ENCODE data around the gene PPP6R2.

The PPP6R2 gene

GRCh38 chr22:50467341-50467740 lies 124.2 kb downstream of the PPP6R2 start:
- DNase-seq (ENCODE audit: low read depth in 2 of 2): no peak

- no peak for DNase-seq (ENCODE audit: low read depth in 2 of 2)
These were observed 124.8 kb downstream of the PPP6R2 start for GRCh38 chr22:50467773-50468440.

GRCh38 chr22:50468626-50469025 lies 125.5 kb downstream of the PPP6R2 start:
- DNase-seq (ENCODE audit: low read depth in 2 of 2): no peak

DNA sequence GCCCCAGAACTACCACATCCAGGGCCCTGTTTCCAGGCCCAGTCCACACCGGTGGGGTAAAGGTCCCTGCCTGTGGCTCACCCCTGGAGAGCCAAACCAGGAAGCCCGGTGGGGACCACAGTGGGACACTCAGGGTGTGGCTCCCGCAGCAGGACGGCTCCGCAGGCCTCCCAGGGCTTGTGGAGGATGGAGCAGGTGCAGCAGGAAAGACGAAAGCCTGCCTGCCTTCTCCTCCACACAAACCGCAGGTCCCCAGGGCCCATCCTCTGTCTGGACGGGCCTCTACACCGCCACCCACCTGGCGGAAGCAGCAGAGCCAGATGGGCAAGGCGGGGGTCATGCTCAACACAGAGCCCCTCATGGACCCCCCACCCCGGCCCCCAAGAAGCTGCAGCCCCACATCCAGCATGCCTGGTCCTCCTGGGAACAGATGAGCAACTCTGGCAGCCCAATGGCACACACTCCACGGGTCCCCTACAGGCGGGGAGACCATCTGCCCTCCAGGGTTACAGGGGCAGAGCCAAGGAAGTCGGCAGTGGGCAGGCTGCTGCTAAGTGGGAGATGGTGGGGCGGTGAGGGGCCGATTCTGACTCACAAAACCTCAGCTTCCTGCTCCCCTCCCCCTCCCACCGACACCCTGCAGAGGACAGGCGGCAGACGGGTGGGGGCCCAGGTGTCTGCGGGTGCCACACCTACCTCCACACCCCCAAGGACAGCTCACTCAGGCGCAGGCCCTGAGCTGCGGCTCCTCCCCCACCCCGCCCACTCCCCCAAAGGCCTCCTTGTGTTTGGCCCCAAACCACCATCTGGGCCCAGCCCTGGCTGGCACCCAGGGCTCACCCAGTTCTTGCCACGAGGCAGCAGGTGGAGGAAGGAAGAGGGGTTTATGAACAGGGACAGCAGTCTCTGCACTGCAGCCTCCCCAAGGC lies 126.5 kb downstream of the PPP6R2 start:
- peak; percentile 89 to 94 for DNase-seq (ENCODE audit: low read depth in 2 of 2)

DNA sequence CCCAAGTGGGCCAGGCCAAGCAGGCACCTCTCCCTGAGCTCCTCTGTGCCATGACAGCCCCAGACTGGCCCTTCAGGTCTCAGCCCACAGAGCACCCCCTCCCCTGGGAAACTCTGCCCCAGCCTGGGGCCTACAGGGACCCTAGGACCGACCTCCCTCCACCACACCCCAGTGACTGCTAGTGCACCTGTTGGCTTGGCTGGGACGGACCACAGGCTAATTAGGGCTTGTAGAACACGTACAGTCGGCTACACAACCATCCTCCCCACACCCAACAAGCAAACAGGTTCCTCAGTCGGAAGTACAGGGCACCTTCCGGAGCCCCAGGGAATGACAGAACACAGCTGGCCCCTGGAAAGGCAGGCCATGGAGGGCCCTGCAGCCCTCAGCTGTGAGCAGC lies 127.4 kb downstream of the PPP6R2 start:
- no peak for DNase-seq (ENCODE audit: low read depth in 2 of 2)

- DNase-seq (ENCODE audit: low read depth in 2 of 2): no peak
These were observed 128.2 kb downstream of the PPP6R2 start for GRCh38 chr22:50471197-50471847.

DNA sequence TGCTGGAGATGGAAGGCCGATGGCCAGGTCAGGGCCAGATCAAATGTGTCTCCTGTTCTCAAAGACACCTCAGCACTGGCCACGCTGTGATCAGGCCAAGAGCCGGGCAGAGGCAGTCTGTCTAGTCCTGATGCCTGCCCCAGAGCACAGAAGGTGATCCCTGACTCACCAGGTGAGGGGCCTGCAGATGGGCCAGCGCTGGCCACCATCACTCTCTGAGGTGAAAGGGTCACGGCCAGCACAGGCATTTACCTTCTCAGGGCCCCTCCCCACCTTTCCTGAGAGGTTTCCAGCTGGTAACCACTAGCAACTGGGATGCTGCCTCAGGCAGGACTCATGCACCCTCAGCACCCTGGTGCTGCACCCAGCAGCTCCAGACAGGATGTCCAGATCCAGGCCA lies 128.8 kb downstream of the PPP6R2 start:
- DNase-seq (ENCODE audit: low read depth in 2 of 2): no peak

DNA sequence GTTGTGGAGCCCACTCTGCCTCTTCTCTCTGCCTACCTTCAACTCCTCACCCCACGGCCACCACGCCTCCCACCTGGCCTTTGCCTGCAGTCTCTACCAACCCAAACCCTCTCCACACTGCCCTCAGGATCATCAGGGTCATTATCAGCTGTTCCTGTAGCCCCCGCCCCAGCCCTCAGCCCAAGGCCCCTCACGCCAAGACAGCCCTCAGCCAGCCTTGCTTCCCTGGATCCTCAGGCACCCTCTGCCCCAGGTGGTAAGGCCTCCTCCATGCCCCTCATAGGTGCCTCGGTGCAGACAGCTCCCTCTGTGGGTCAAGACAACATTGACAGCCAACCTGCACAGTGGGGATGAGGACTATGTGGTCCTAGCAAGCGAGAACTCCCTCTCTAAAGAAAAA lies 130.0 kb downstream of the PPP6R2 start:
- DNase-seq (ENCODE audit: low read depth in 2 of 2): peak; percentile 35 to 46

DNA sequence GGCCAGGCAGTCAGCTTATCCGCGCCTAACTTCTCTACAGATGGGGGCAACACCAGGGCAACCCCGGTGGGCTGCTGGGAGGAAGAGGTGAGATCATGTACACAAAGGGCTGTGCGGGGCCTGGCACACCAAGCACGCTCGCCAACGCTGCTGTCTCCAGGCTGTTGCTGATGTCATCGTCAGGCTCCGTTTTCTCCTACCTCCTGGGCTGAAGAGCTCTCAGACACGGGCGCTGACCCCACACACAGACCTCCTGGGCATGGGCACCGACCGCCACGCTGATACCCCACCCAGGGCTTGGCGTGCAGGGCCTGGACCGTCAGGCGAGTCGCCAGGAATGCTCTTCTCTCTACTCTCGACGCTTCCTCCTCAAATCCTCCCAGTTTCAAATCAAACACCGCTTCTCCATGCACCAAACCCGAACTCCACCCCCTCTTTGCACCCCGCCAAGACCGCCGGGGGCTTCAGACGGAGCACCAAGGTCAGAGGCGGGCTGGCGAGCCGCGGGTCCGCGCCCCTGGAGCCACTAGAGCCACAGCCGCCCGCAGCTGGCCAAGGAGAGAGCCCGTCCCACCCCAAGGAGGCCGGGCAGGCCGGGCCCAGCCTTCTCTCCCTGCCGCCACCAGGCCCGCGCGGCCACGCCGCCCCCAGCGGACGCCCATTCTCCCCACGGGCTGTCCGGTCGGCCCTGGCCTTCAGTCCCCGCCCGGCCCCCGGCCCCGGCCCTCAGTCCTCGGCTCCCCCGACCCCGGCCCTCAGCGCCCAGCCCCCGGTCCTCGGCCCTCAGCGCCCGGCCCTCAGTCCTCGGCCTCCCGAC lies 130.9 kb downstream of the PPP6R2 start:
- peak in 1 of 2 donors; percentile 37 for DNase-seq (ENCODE audit: low read depth in 2 of 2)

- peak; percentile 85 to 88 for DNase-seq (ENCODE audit: low read depth in 2 of 2)
These were observed 131.9 kb downstream of the PPP6R2 start, which contains the start of gene SBF1 for GRCh38 chr22:50474710-50475651. Gene SBF1, minus strand, starts transcription at chr22:50475035. Its CDS starts 195 bp downstream, at chr22:50474840.

DNA sequence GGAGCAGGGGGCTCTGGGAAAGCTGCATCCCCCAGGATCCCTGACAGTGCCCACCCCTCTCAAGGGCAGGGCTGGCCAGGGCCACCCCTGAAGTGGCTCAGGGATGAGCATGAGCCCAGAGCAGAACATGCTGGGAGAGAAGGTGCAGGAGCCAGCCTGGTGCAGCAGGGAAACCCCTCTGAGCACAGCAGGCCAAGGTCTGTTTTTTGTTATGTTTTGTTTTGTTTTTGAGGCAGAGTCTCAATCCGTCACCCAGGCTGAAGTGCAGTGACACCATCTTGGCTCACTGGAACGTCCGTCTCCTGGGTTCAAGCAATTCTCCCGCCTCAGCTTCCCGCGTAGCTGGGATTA lies 132.5 kb downstream of the PPP6R2 start:
- no peak for DNase-seq (ENCODE audit: low read depth in 2 of 2)

DNA sequence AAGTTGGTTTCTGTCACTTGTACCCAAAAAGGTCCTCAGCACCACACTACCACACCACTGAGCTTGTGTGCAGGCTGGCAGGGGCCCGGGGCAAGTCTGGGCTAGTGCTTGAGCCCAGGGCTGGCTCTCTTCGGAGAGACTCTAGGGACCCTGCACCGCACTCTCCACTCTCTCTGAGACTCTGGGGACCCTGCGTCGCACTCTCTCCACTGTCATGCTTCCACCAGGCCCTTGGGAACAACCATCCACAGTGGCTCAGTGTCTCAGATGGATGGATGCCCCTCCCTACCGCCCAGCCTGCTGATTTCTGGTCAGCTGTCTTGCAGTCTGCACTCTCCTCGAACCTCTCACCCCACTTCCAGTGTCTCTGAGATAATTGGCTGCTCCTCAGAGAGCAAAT lies 133.7 kb downstream of the PPP6R2 start:
- DNase-seq (ENCODE audit: low read depth in 2 of 2): no peak

GRCh38 chr22:50477923-50478322 lies 134.8 kb downstream of the PPP6R2 start:
- DNase-seq (ENCODE audit: low read depth in 2 of 2): no peak

DNA sequence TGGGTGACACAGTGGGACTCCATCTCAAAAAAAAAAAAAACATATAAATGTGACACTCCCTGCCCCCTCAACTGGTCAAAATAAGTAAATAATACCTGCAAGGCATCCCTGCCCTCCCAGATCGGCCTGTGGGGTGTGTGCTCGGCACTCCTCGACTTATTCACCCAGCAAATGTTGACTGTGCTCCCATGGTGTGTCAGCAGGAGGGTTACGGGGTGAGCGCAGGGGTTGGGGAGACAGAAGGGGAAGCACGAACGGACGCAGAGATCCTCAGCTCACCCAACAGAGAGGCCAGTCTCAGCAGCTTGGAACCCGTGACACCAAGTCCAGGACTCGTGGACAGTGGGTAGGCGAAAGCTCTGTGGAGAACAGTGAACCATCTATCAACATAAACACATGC lies 136.6 kb downstream of the PPP6R2 start:
- no peak for DNase-seq (ENCODE audit: low read depth in 2 of 2)

GRCh38 chr22:50481045-50481439 lies 137.9 kb downstream of the PPP6R2 start:
- DNase-seq (ENCODE audit: low read depth in 2 of 2): no peak

DNA sequence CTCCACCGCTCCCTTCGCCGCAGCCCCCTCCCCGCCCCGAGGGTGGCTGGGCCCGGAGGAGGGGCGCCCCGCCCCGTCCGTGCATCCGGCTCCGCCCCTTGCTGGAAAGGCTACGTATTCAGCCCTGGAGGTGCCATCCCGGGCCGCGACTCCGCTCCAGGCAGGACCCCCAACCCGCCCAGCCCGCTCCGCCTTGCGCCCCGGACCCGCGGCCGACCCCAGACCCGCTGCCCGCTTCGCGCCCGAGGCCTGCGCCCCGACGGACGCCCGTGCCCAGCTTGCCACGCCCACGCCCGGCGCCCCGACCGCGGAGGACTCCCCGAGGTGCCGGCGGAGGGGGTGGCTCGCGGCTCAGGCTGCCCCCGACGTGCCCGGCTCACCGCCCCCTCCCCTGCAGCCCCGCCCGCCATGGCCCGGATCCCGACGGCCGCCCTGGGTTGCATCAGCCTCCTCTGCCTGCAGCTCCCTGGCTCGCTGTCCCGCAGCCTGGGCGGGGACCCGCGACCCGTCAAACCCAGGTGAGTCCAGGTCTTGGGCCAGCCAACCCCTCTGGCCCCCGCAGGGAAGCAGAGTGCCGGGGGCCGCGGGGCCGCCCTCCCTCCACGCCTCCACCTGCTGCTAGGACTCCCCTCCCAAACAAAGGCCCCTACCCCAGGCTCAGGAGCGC lies 138.4 kb downstream of the PPP6R2 start, which contains the start of gene ADM2:
TSS of gene ADM2 (plus strand) at position 104 of the 667 bp plus-strand sequence. CDS start at position 409, 305 bp downstream.
- peak; percentile 43 to 49 for DNase-seq (ENCODE audit: low read depth in 2 of 2)

DNA sequence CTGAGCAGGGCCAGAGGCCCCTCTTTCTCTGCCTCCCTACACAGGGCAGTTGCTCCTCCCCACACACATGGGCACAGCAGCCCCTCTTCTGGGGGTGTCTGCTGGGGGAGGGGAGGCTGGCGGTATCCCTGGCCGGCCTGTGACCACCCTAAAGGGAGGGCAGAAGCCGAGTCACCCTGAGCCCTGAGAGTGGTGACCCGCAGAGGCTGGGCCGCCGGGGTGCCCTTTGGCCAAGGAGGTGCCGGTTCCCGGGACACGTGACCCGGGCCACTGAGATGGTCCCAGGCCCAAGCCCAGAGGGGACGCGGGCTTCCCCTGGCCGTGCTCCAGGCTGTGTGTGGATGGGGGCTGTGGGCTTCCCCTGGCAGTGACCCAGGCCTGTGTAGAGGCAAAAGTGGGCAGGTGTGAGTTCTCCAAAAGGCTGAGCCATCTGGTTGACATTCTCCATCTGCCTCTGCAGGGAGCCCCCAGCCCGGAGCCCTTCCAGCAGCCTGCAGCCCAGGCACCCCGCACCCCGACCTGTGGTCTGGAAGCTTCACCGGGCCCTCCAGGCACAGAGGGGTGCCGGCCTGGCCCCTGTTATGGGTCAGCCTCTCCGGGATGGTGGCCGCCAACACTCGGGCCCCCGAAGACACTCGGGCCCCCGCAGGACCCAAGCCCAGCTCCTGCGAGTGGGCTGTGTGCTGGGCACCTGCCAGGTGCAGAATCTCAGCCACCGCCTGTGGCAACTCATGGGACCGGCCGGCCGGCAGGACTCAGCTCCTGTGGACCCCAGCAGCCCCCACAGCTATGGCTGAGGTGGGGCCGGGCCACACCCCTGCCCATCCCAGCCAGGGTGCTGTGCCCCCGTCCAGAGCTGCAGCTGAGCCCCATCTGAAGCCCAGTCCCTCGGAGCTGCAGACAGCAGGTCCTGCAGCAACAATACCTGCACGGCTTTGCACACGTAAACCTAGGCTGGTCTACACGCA lies 139.3 kb downstream of the PPP6R2 start:
- no peak for DNase-seq (ENCODE audit: low read depth in 2 of 2)

DNA sequence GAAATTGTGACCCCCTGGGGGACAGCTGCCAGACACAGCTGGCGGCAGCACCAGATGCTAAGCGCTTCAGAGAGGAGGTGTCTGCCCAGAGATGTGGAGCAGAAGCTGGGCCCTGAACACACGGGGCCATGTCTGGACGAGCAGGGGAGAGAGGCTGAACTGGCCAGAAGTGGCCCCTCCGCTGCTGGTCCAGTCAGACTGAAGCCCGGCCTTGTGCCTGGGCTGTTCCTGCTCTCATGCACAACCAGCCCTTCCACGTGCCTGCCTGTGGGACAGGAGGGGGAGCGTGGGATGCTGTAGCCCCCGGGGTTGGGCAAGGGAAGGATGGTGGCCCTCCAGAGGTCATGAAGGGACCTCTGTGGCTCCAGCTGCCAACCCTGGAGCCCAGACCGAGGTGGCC lies 140.0 kb downstream of the PPP6R2 start:
- no peak for DNase-seq (ENCODE audit: low read depth in 2 of 2)

GRCh38 chr22:50483556-50483955 lies 140.4 kb downstream of the PPP6R2 start:
- DNase-seq (ENCODE audit: low read depth in 2 of 2): no peak

Data from stimulated activated CD8-positive, alpha-beta memory T cell treated with anti-CD3 and anti-CD28 coated beads, Interleukin-2, amount 100 ng/mL, for 48 hours (primary cell).